Activated CD8-positive, alpha-beta memory T cell treated with anti-CD3 and anti-CD28 coated beads, Interleukin-2, amount 10 ng/mL, durations not matched to agents 7 days and 5 days (primary cell): Measurements from ENCODE around the gene ASAP2. TPM values are rescaled to one million over a fixed set of nuclear protein-coding genes. Genes with fewer than 3 reads are reported as not detected.

Source experiments
- ATAC-seq: fragments of 150-1000 bp; cut with Tn5 transposase; one replicate; pipeline ENCODE4 v1.10.0; 2021; ENCODE audit warnings: moderate library complexity
- CTCF ChIA-PET: fragments of 350-600 bp; sonication (Branson Sonifier 250); formaldehyde crosslinking; loops from one replicate; lab custom pipeline; 2021; ENCODE audit warnings: antibody characterized with exemption; lab: Charles Lee
- DNase-seq: peaks from one replicate; pipeline ENCODE4 v3.0.0-alpha.2; 2020
- H3K27ac Mint-ChIP-seq: one replicate; pipeline ENCODE4 v1.8.0; 2021; ENCODE audit warnings: mild to moderate bottlenecking, mixed read lengths
- H3K27me3 Mint-ChIP-seq: one replicate; pipeline ENCODE4 v1.8.0; 2021; ENCODE audit warnings: mixed read lengths
- H3K36me3 Mint-ChIP-seq: one replicate; pipeline ENCODE4 v1.8.0; 2021; ENCODE audit warnings: mild to moderate bottlenecking, mixed read lengths
- H3K4me1 Mint-ChIP-seq: one replicate; pipeline ENCODE4 v1.8.0; 2021; ENCODE audit warnings: mixed read lengths
- H3K4me3 Mint-ChIP-seq: one replicate; pipeline ENCODE4 v1.8.0; 2021; ENCODE audit warnings: mild to moderate bottlenecking, moderate library complexity, mixed read lengths
- H3K9me3 Mint-ChIP-seq: one replicate; pipeline ENCODE4 v1.8.0; 2022; ENCODE audit warnings: low read depth, mixed read lengths
- total RNA-seq, 2 experiments: library from RNA; stranded (reverse); gene quantifications; one replicate each; pipeline ENCODE4 v1.2.3, GENCODE V29; 2021

Gene ASAP2
- total RNA-seq, 2 experiments from 2014 or later, result 0.33 to 0.44 TPM

- Mint-ChIP-seq H3K27me3 (peaks cover 54% of the 10 kb centered on the region), H3K4me3 (no peak overlapping the region), H3K36me3 (no peaks in the 10 kb centered on the region), H3K9me3 (no peaks in the 10 kb centered on the region), H3K4me1 (no peaks in the 10 kb centered on the region), H3K27ac (no peak overlapping the region)
- ATAC-seq (no peak), DNase-seq (no peak)
- CTCF ChIA-PET, result no interaction called here
These were observed 70.4 kb downstream of the ASAP2 start for GRCh38 chr2:9276901-9277451.

DNA sequence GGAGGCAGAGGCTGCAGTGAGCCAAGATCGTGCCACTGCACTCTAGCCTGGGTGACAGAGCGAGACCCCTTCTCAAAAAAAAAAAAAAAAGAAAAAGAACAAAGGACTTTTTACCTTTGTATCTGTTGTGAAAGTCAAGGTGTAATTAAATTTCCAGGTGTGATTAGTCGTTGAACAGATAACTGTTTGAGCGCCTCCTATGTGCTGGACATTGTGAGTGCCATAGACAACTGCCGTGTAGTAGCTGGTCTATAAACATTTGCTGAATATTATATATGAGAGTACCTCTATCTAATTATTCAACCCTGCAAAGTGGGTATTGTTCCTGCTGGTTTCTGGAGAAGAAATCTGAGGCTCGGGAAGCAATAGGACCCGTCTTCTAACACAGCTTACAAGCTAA is 71.8 kb downstream of the ASAP2 start:
- H3K4me1 Mint-ChIP-seq, result no peaks in the 10 kb centered on the region
- H3K27ac Mint-ChIP-seq, result no peak overlapping the region
- ATAC-seq, result no peak
- no peak for DNase-seq
- H3K27me3 Mint-ChIP-seq, result peaks cover 41% of the 10 kb centered on the region
- no peak overlapping the region for H3K4me3 Mint-ChIP-seq
- no peaks in the 10 kb centered on the region for H3K36me3 Mint-ChIP-seq
- no peaks in the 10 kb centered on the region for H3K9me3 Mint-ChIP-seq
- CTCF ChIA-PET, result no interaction called here

DNA sequence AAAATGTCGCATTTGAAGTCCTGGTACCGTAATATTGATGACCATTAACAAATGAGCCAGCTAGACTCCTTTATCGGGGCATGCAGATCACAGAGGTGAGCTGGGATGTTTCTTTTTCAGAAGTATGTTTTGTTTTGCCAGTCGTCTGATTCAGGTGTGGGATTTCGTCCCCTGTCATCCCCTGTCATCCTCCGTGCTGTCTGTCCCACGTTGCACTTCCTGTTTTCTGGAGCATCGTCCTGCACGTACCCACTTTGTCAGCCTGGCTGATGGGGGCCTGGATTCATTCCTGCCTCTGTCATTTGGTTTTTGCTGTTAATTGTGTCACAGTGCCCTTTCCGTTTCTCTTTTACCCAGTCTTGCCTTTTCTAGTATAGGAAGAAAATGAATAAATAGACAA is 72.8 kb downstream of the ASAP2 start:
- Mint-ChIP-seq H3K36me3 (no peaks in the 10 kb centered on the region), H3K4me1 (no peaks in the 10 kb centered on the region), H3K27me3 (peaks cover 43% of the 10 kb centered on the region), H3K27ac (no peak overlapping the region), H3K9me3 (no peaks in the 10 kb centered on the region), H3K4me3 (no peak overlapping the region)
- no peak for ATAC-seq
- CTCF ChIA-PET, result no interaction called here
- no peak for DNase-seq

DNA sequence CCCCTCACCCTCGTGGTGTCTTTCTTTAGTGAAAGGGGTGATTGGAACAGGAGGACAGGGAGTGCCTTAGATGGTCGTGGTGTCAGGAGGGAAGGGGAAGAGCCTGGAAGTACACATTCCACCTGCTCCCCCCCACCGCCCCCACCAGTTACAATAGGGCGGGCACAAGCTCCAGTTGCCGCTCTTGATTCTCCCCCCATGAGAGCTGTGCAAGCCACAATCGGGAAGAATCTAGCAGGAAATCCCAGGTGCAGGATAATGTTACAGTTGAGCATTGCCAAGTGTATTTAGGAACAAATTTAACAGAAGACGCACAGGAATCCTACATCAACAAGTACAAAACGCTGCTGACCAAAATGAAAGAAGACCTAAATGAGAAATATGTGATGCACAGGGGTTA is 73.6 kb downstream of the ASAP2 start:
- H3K4me1 Mint-ChIP-seq, result no peaks in the 10 kb centered on the region
- no peak for DNase-seq
- CTCF ChIA-PET, result no interaction called here
- no peak for ATAC-seq
- H3K4me3 Mint-ChIP-seq, result no peak overlapping the region
- no peaks in the 10 kb centered on the region for H3K36me3 Mint-ChIP-seq
- peaks cover 43% of the 10 kb centered on the region for H3K27me3 Mint-ChIP-seq
- no peaks in the 10 kb centered on the region for H3K9me3 Mint-ChIP-seq
- H3K27ac Mint-ChIP-seq, result no peak overlapping the region

DNA sequence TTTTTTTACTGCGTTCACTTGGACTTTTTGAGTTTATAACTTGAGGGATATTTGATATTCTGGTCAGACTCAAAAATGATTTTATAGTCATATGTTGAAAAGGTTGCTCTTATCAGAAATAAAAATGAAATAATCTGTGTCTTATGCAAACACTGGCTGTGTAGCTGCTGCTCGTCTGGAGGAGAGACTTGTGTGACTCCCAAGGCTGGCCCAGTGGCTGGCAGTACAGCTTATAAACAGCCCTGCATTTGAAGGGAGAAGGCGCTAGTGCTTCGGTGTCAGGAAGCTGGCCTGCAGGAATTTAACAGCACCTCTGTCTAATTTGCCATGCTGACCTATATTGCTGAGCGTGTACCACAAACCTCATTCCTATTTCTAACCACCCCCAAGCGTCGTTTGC is 74.5 kb downstream of the ASAP2 start:
- DNase-seq, result no peak
- Mint-ChIP-seq H3K9me3 (no peaks in the 10 kb centered on the region), H3K4me1 (no peaks in the 10 kb centered on the region), H3K27ac (no peak overlapping the region), H3K27me3 (peaks cover 41% of the 10 kb centered on the region), H3K4me3 (no peak overlapping the region), H3K36me3 (no peaks in the 10 kb centered on the region)
- CTCF ChIA-PET, result no interaction called here
- ATAC-seq, result no peak

- DNase-seq, result no peak
- Mint-ChIP-seq H3K4me3 (no peak overlapping the region), H3K27me3 (peaks cover 37% of the 10 kb centered on the region), H3K36me3 (no peaks in the 10 kb centered on the region), H3K27ac (no peak overlapping the region), H3K9me3 (no peaks in the 10 kb centered on the region), H3K4me1 (no peaks in the 10 kb centered on the region)
- CTCF ChIA-PET, result no interaction called here
- no peak for ATAC-seq
These were observed 75.8 kb downstream of the ASAP2 start for GRCh38 chr2:9282128-9283112.

GRCh38 chr2:9284521-9285297 is 78.1 kb downstream of the ASAP2 start:
- ATAC-seq (no peak), DNase-seq (no peak)
- no peaks in the 10 kb centered on the region for H3K4me1 Mint-ChIP-seq
- no peaks in the 10 kb centered on the region for H3K9me3 Mint-ChIP-seq
- H3K36me3 Mint-ChIP-seq, result no peaks in the 10 kb centered on the region
- CTCF ChIA-PET, result no interaction called here
- peaks cover 39% of the 10 kb centered on the region for H3K27me3 Mint-ChIP-seq
- H3K4me3 Mint-ChIP-seq, result no peak overlapping the region
- H3K27ac Mint-ChIP-seq, result no peak overlapping the region

DNA sequence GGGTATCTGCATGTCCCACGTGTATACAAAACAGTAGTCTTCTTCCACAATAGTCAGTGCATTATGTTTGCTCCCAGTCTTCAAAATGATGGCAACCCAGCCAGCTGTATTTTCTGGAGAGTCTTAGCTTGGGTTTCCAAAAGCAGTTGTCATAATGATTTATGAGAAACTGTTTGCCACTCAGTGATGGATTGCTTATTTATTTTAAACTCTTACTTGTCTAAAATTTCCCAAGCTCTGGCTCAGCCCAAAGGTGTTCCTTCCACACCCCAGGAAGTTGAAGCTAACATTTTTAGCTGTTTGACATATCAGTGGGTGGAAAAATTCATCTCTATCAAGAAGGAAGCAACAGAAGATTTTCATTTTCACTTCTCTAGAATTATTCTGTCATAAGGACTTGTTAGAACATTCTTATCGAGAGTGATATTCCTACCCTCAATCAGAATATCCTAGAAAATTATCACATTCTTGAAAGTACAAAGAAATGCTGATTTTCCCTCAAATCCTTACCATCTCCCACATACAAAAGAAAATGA is 78.8 kb downstream of the ASAP2 start:
- Mint-ChIP-seq H3K9me3 (no peaks in the 10 kb centered on the region), H3K27ac (no peak overlapping the region), H3K36me3 (no peaks in the 10 kb centered on the region), H3K27me3 (peaks cover 35% of the 10 kb centered on the region), H3K4me3 (no peak overlapping the region), H3K4me1 (no peaks in the 10 kb centered on the region)
- CTCF ChIA-PET, result no interaction called here
- ATAC-seq, result no peak
- no peak for DNase-seq

DNA sequence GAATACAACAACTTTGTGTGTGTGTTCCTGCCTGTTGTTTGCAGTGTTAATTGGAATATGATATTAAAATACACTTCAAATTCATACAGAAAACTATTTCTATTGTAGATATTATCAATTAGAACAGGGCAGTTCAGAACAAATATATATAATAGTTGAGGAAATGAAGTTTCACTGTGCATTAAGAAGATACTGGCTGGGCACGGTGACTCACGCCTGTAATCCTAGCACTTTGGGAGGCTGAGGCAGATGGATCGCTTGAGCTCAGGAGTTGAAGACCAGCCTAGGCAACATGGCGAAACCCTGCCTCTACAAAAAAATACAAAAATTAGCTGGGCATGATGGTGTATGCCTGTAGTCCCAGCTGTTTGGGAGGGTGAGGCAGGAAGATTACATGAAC is 79.3 kb downstream of the ASAP2 start:
- Mint-ChIP-seq H3K9me3 (no peaks in the 10 kb centered on the region), H3K4me1 (no peaks in the 10 kb centered on the region), H3K27ac (no peak overlapping the region), H3K4me3 (no peak overlapping the region), H3K27me3 (peaks cover 31% of the 10 kb centered on the region), H3K36me3 (no peaks in the 10 kb centered on the region)
- no peak for DNase-seq
- no peak for ATAC-seq
- CTCF ChIA-PET, result no interaction called here

GRCh38 chr2:9286554-9287399 is 80.2 kb downstream of the ASAP2 start:
- no peak overlapping the region for H3K4me3 Mint-ChIP-seq
- H3K27ac Mint-ChIP-seq, result no peak overlapping the region
- CTCF ChIA-PET, result no interaction called here
- peaks cover 32% of the 10 kb centered on the region for H3K27me3 Mint-ChIP-seq
- ATAC-seq (no peak), DNase-seq (no peak)
- no peaks in the 10 kb centered on the region for H3K9me3 Mint-ChIP-seq
- no peaks in the 10 kb centered on the region for H3K4me1 Mint-ChIP-seq
- no peaks in the 10 kb centered on the region for H3K36me3 Mint-ChIP-seq

DNA sequence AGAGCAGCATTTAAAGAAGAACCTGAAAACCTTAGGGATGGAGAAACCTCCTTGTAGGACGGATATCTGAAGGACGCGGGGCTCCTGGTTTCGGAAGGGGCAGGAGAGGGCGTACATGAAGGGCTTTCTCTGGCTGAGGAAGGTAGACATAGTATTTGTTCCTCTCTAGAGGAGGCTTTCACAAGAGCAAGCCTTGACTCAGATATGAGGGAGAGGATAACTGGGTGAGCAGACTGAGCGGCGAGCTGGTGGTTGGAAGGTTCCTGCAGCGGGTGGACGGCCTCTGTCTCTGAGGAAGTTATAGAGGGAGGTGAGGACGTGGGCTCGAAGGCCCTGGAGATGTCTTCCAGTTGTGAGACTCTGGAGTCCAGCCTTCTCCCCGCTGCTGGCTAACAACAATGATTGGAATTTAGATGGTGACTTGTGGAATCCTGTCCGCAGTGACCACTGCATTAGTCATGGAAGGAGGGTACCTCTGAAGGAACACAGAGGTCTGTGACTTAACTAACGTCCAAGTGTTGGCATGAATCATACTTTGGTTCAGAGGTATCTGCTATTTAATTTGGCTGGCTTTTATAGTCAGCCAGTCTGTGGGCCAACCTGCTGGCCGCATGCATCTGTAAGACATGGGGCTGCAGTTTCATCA is 80.9 kb downstream of the ASAP2 start:
- no peak for DNase-seq
- ATAC-seq, result no peak
- Mint-ChIP-seq H3K27me3 (peaks cover 33% of the 10 kb centered on the region), H3K4me1 (no peaks in the 10 kb centered on the region), H3K36me3 (no peaks in the 10 kb centered on the region), H3K4me3 (no peak overlapping the region), H3K9me3 (no peaks in the 10 kb centered on the region), H3K27ac (no peak overlapping the region)
- CTCF ChIA-PET, result no interaction called here

- no peaks in the 10 kb centered on the region for H3K9me3 Mint-ChIP-seq
- no peak for ATAC-seq
- no peak overlapping the region for H3K4me3 Mint-ChIP-seq
- H3K27me3 Mint-ChIP-seq, result peaks cover 36% of the 10 kb centered on the region
- CTCF ChIA-PET, result interaction anchor here (0.6 kb wide), 1 partner anchor 1782 kb away, joined by 3 read pairs; no protein-coding TSS in a partner anchor
- H3K36me3 Mint-ChIP-seq, result no peaks in the 10 kb centered on the region
- H3K27ac Mint-ChIP-seq, result no peak overlapping the region
- no peaks in the 10 kb centered on the region for H3K4me1 Mint-ChIP-seq
- DNase-seq, result no peak
These were observed 81.6 kb downstream of the ASAP2 start for GRCh38 chr2:9288233-9288632.
